Stimulated activated CD4-positive, alpha-beta T cell treated with anti-CD3 and anti-CD28 coated beads, Interleukin-12 subunit alpha, Interleukin-12 subunit beta, amount 100 ng/mL, for 4 hours (primary cell): ENCODE results near the gene ATP1A4.

Experiments
- DNase-seq: peaks from one replicate; pipeline ENCODE4 v3.0.0-alpha.2; 2020

Gene ATP1A4

GRCh38 chr1:160148121-160148520 is 3.3 kb upstream of the ATP1A4 start:
- DNase-seq = no peak

DNA sequence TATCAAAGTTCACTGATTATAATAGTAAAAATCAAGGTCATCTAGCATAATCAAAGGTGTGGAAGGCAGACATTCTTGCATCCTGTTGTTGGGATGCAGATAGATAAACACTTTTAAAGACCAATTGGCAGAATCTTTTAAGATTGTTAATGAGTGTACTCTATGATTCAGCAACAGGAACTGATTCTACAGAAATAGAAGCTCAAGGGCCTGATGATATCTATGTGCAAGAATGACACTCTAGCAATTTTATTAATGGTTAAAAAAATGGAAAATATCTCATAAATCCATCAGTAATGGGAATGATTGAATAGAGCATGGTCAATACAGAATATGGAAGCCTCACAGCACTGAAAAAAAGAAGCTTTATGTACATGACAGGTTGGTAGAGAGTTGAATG is 2.2 kb upstream of the ATP1A4 start:
- no peak for DNase-seq

DNA sequence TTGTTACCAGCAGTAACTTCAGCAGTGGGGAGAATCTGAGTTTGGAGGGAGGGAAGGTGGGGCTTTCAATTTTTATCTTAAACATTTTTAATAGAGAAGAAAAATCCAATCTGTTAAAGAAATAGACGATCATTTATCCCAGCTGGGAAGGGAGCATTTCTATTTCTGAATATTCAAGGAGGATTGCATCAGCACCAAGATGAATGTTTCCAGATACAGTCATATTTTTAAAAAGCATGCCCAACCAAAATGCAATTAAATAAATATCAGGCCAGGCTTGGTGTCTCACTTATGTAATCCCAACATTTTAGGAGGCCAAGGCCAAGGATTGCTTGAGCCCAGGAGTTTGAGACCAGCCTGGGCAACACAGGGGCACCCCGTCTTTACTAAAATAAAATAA is 1.7 kb upstream of the ATP1A4 start:
- no peak for DNase-seq

- DNase-seq = no peak
Observed at GRCh38 chr1:160154790-160155189, 3.4 kb downstream of the ATP1A4 start.

DNA sequence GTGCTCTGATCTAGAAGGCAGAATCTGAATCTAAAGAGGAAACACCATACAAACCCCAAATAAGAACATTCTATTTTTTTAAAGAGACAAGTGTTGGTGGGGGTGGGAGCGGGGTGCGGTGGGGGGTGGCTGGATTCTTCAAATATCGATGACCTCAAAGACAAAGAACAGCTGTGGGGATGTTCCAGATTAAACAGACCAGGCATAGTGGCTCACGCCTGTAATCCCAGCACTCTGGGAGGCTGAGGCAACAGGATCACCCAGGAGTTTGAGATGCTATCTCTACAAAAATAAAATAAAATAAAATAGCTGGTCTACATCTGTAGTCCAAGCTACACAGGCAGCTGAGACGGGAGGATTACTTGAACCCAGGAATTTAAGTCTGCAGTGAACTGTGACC is 5.0 kb downstream of the ATP1A4 start:
- no peak for DNase-seq

- no peak for DNase-seq
Observed at GRCh38 chr1:160157174-160157573, 5.8 kb downstream of the ATP1A4 start.

GRCh38 chr1:160158031-160158430 is 6.6 kb downstream of the ATP1A4 start:
- no peak for DNase-seq

- no peak for DNase-seq
Observed at GRCh38 chr1:160158534-160158933, 7.1 kb downstream of the ATP1A4 start.

- no peak for DNase-seq
Observed at GRCh38 chr1:160159846-160160245, 8.4 kb downstream of the ATP1A4 start.

- no peak for DNase-seq
Observed at GRCh38 chr1:160161965-160162705, 10.7 kb downstream of the ATP1A4 start.

DNA sequence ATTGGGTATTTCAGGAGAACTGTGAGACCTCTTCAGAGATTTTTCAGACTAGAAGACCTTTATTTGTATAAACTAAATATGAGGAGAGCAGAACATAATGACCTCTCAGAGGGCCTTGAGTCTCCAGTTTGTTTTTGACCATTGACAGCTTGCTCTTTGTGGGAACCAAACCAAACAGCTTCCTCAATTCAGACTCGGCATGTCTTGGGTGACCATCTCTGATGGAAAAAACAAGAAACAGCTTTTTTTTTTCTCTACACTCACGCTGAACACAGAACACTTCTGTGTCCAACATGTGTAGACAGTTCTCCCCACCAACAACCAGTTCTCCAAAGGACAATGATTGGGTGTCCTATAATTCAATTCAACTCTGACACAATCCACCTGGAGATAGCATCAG is 11.5 kb downstream of the ATP1A4 start:
- no peak for DNase-seq

GRCh38 chr1:160163615-160164014 is 12.2 kb downstream of the ATP1A4 start:
- DNase-seq = no peak

DNA sequence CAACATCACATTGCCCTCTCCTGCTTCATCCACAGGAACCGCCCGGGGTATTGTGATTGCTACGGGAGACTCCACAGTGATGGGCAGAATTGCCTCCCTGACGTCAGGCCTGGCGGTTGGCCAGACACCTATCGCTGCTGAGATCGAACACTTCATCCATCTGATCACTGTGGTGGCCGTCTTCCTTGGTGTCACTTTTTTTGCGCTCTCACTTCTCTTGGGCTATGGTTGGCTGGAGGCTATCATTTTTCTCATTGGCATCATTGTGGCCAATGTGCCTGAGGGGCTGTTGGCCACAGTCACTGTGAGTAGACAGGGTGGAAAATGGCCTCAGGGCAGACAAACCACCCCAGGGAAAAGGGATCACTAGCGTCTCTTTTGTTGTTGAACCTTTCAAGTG is 12.7 kb downstream of the ATP1A4 start:
- no peak for DNase-seq

GRCh38 chr1:160166166-160166868 is 14.9 kb downstream of the ATP1A4 start:
- no peak for DNase-seq

- no peak for DNase-seq
Observed at GRCh38 chr1:160167056-160167455, 15.7 kb downstream of the ATP1A4 start.

DNA sequence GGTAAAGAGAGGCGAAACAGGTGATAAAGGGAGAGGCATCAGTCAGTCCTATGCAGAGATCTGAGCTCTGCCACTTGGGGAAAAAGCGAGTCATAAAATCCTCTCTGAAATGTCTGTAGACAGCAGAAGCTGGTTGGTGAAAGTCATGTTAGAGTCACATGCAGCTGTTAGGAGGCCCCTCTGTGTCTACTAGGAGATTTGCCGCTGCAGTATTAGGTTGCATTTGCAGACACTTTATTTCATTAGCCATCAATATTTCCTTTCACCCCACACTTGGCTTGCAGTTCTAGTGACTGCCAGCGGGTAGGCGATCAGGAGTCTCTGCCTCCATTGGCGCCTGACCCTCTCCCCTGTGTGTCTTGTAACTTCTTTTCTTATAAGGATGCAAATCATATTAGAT is 16.2 kb downstream of the ATP1A4 start:
- no peak for DNase-seq

DNA sequence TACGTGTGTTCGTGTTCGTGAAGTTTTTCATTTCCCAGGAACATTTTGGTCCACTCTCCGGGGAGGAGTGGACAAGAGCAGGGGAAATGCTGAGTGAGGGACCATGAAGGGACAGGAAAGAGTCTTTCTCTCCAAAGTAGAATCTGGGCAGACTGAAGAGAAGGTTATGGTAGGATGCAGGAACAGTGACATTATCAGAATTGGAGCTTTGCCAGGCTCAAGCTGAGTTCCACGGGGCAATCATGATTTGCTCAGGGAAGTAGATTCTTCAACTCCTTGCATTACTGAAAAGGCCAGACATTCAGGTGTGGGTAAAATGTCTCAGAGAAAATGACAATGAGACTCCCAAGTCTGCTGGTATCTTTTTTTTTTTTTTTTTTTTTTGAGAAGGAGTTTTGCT is 16.6 kb downstream of the ATP1A4 start:
- no peak for DNase-seq

- DNase-seq = no peak
Observed at GRCh38 chr1:160168609-160169369, 17.4 kb downstream of the ATP1A4 start.

GRCh38 chr1:160169553-160170399 is 18.4 kb downstream of the ATP1A4 start:
- DNase-seq = no peak

DNA sequence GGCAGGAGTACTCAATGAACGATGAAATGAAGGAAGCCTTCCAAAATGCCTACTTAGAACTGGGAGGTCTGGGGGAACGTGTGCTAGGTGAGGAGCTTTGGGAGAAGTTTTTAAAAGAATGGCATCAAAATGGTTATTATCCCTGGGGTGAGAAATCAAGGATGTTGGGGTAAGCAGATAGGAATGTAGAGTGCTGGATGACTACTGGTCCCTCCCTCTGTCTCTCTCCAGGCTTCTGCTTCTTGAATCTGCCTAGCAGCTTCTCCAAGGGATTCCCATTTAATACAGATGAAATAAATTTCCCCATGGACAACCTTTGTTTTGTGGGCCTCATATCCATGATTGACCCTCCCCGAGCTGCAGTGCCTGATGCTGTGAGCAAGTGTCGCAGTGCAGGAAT is 20.0 kb downstream of the ATP1A4 start:
- no peak for DNase-seq

GRCh38 chr1:160171980-160172379 is 20.6 kb downstream of the ATP1A4 start:
- DNase-seq = no peak

- no peak for DNase-seq
Observed at GRCh38 chr1:160177231-160177630, 25.8 kb downstream of the ATP1A4 start.

DNA sequence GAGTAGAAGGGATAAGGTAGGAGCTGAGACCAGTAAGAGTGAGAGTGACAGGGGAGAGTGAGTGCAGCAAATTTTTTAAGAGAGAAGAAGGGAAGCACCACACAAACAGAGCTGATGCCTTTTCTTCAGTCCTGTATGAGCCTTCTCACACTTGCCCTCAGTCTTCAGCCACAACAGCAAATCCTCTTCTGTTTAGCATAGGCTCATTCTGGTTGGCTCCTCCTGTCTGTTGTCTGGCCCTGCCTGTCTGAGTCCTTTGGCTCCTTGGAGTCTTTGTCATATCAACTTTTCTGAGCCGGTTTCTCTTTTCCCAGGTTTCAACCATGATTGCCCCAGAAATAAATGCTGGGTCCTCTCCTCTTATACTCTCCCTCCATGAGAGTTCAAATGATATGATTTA is 26.3 kb downstream of the ATP1A4 start:
- no peak for DNase-seq
